GM12865 (cell line): Measurements from ENCODE around the gene COMT.

ENCODE experiments used
- DNase-seq: peaks from one replicate; pipeline ENCODE4 v3.0.0; 2010; ENCODE audit warnings: low read depth
- H3K4me3 ChIP-seq: 2 replicates; pipeline ENCODE4 v1.5.1; 2011; ENCODE audit warnings: mild to moderate bottlenecking, low read depth, low read length, control low read depth
- TF ChIP-seq, protein P1 (sequence below): IDR thresholded peaks from 2 replicates; pipeline ENCODE4 v1.5.1; 2011; ENCODE audit warnings: low read length, control low read depth, low read depth, inconsistent platforms; ENCODE audit not compliant: insufficient read depth; ENCODE audit errors: missing control alignments

Gene COMT

DNA sequence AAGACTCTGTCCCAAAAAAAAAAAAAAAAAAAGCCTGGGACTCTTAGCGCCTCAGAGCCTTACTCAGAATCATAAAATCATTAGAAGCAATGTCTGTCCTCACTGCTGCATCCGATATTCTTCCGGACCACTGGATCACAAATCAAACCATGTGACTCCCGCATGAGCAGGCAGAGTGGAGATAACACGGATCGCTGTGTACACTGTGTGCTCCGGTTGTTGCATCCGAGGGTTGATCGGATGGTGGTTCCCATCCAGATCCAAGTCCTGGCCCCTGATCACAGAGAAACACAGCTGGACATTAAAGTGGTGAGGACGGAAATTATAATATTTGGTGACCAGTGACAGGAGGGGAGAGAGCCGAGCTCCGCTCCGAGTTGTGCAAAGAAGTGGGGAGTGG lies 9.8 kb downstream of the COMT start:
- TF ChIP-seq, protein P1, sequence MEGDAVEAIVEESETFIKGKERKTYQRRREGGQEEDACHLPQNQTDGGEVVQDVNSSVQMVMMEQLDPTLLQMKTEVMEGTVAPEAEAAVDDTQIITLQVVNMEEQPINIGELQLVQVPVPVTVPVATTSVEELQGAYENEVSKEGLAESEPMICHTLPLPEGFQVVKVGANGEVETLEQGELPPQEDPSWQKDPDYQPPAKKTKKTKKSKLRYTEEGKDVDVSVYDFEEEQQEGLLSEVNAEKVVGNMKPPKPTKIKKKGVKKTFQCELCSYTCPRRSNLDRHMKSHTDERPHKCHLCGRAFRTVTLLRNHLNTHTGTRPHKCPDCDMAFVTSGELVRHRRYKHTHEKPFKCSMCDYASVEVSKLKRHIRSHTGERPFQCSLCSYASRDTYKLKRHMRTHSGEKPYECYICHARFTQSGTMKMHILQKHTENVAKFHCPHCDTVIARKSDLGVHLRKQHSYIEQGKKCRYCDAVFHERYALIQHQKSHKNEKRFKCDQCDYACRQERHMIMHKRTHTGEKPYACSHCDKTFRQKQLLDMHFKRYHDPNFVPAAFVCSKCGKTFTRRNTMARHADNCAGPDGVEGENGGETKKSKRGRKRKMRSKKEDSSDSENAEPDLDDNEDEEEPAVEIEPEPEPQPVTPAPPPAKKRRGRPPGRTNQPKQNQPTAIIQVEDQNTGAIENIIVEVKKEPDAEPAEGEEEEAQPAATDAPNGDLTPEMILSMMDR, result no peak
- DNase-seq, result no peak
- no peak overlapping the region for H3K4me3 ChIP-seq

DNA sequence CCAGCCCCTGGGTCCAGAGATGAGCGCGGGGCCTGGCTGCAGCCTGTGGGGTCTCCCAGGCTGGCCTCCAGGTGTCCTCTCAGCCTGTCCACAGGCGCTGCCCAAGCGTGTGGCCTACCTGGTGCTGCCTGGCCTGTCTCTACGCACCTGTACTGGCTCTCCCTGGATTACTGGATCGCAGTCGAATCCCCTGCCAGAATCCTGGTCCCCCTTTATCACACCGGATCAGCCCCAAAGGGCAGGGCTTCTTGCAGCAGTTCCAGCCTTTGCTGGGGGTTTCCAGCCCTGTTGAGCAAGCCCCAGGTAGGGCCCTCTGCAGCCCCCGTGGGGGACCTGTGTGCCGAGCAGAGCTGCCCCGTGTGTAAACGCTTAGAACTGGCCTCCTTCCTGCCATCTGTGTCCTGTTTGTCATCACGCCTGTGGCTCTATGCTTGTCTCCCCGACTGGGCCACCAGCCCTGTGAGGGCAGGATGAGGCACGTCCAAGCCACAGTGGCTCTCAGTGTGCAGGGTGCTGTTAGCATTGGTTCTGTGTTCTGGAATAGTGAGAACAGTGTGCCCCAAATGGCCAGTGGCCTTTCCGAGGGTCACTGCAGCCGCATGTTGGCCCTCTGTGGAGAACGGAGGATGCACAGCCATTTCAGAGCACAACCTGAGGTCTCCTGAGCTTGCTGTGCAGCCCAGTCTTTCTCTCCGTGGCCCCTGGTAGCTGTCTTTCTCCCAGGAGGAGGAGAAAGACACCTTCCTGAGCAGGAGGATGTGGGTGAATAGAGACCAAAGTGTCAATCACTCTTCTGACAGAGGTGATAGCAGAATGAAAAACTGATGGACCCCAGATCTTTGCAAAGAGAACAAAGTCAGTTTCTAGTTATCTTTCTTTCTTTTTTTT lies 13.9 kb downstream of the COMT start:
- H3K4me3 ChIP-seq, result no peak overlapping the region
- DNase-seq, result no peak
- TF ChIP-seq, protein P1, result no peak

DNA sequence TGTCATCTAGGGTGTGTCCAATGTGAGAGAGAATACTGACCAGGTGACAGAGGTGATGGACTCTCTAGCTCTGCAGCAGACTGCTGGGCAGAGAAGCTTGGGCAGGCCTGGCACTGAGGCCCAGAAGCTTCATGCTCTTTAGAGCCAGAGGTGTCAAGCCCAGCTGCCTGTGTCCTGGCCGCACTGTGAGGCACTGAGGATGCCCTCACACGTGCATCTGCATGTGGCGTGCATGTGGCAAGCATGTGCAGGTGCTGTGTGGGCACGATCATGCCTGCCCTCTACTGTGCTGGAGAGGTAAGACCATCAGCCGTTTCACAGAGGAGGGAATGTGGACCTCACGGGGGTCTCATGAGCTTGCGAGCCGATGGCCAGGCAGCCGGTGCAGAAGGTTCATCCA lies 15.9 kb downstream of the COMT start:
- DNase-seq, result no peak
- no peak overlapping the region for H3K4me3 ChIP-seq
- TF ChIP-seq, protein P1, result no peak

DNA sequence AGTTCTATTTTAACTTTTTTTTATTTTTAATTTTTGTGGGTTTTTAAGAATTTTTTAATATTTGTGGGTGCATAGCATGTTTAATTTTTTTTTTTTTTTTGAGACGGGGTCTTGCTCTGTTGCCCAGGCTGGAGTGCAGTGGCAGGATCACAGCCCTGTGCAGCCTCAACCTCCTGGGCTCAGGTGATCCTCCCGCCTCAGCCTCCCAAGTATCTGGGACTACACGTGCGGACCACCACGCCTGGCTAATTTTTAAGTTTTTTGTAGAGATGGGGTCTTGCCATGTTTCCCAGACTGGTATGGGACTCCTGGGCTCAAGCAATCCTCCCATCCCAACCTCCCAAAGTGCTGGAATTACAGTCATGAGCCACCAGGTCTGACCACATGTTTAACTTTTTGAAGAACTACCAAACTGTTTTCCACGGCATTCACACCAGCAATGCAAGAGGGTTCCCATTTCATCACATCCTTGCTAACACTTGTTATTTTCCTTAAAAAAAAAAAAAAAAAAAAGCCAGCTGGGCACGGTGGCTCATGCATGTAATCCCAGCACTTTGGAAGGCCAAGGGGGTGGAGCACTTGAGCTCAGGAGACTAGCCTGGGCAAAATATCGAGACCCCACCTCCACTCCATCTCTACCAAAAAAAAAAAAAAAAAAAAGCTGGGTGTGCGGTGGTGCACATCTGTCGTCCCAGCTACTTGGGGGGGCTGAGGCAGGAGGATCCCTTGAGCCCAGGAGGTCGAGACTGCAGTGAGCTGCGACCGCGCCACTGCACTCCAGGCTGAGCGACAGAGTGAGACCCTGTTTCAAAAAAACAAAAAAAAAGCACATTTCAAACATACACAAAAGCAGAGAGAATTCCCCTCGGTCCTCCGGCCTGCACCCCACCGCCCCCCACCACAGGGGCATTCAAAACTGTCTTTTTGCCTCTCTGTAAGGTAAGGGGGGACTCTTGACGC lies 16.8 kb downstream of the COMT start:
- DNase-seq, result no peak
- no peak overlapping the region for H3K4me3 ChIP-seq
- TF ChIP-seq, protein P1, result no peak

DNA sequence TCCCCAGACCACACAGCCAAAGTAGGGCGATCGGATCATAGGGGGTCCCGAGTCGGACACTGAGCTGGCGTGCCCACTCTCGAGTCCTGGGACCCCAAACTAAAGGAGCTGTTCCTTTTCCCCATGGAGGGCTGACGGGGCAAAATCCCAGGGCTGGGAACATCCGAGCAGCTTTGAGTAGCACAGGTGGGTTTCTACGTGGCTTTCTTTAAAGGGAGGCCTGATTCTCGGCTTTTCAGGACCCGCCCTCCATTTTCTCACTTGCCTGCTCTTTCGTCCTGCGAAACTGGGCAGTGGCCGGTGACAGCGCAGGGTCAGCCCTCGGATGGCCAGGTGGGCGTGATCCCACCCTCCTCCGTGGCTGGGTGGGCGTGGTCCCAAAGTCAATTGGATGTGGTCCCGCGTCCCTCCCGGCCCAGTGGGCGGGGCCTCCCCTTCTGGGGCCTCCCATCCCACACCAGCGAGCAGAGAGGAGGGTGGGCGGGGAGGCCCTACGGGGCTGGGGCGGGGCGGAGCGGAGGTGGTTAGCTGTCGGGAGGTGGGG lies 17.5 kb downstream of the COMT start:
- DNase-seq, result no peak
- no peak overlapping the region for H3K4me3 ChIP-seq
- TF ChIP-seq, protein P1, result no peak

DNA sequence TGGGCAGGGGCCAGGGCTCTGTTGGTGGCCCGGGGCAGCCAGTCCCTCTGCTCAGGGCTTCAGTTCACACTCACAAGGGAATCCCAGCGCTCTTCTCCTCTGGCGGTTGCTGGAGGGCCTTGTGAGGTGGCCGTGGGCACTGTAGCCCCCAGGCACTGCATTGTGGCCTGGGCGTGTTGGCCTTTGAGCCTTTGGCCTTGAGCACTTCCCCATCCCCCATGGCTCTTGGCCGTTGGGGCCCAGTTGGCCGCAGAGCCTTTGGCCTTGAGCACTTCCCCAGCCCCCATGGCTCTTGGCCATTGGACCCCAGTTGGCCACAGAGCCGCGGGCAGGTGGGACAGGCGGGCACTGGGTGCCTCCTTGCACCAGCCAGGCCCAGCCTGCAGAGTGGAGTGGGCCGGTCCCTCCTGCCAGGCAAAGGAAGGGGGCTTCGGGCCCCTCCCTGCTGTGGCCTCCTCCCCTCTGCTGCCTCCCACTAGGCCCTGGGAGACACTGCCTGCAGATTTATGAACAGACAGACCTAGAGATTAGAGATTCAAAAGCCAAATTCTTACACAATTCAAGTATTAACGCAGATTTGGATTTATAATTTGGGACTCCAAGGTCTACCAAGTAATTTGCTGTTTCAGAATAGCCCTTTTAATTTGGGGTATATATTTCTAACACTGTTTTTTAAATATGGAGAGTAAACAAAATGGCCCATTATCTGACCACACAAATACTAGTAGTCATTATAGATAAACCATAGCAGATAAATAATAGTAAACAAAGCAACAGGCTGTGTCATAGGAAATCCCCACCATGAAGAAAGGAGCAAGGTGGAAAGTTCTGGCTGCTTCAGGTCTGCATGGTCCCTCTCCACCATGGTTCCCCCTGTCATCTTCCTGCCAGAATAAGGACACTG lies 18.3 kb downstream of the COMT start:
- H3K4me3 ChIP-seq, result no peak overlapping the region
- no peak for DNase-seq
- TF ChIP-seq, protein P1, result no peak
